NB4 (cell line): ENCODE measurements around the gene SCG5.

Experiments
- CTCF ChIP-seq: IDR thresholded peaks from one replicate; pipeline ENCODE4 v1.5.1; 2012; ENCODE audit warnings: low read depth, low read length
- MAX ChIP-seq: IDR thresholded peaks from 2 replicates; pipeline ENCODE4 v1.6.1; 2011; ENCODE audit warnings: low read depth, low read length
- POLR2A ChIP-seq: IDR thresholded peaks from 2 replicates; pipeline ENCODE4 v1.6.1; 2011; ENCODE audit warnings: mild to moderate bottlenecking; ENCODE audit not compliant: insufficient read length; ENCODE audit errors: extremely low read depth

DNA sequence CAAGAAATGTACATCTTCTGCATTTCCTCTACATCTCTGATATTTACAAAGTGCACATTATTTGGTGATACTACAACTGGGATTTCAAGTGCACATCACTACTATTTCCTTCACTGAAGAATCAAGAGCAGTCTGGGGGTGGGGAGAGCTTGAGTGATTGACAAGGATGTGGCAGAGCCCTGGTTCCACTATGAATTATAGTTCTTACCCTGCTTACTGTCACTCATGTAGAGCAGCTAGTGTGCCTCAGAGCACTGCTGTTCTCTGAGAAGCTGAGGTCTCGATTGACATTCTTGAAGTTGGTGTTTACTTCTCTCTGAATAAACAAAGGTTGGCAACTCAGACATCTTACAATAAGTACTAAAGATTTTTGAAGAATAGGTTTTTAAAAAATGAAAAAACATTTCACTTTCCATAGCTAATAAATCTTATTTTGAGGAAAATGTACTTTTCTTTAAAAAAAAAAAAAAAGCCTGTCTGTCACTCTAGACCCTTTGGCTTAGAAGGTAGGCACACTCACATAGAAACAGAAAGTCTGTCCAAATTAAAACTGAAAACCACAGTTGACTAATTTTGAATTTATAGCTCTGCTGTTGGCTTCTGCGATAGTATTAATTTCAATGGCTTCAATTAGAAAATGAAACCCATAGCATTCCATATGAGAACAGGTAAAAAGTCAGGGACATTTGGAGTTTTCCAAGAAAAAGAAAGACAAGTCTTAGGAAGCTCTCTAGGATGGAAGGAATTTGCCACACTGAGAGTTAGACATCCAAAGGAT lies 81.8 kb downstream of the SCG5 start:
- TF ChIP-seq CTCF = no peak
- no peak for TF ChIP-seq POLR2A
- no peak for TF ChIP-seq MAX
